H9 (cell line): Measurements from ENCODE around the gene TRANK1. TPM values are rescaled to one million over a fixed set of nuclear protein-coding genes. Genes with fewer than 3 reads are reported as not detected.

Experiments used
- DNase-seq: peaks from one replicate; pipeline ENCODE4 v3.0.0-alpha.2; 2017
- H2AFZ ChIP-seq: one replicate; pipeline ENCODE4 v1.6.1; 2013; ENCODE audit warnings: mild to moderate bottlenecking, low read length, control low read depth, moderate library complexity
- H2AK5ac ChIP-seq: 2 replicates; pipeline ENCODE4 v1.6.1; 2013; ENCODE audit warnings: low read length, control low read depth, mixed read lengths; ENCODE audit not compliant: insufficient read length
- H2BK120ac ChIP-seq: one replicate; pipeline ENCODE4 v1.6.1; 2013; ENCODE audit warnings: low read depth, mild to moderate bottlenecking, low read length, control low read depth, inconsistent platforms; ENCODE audit not compliant: poor library complexity, severe bottlenecking
- H2BK12ac ChIP-seq: 2 replicates; pipeline ENCODE4 v1.6.1; 2013; ENCODE audit warnings: low read length, control low read depth, mixed read lengths, low read depth; ENCODE audit not compliant: insufficient read length
- H2BK15ac ChIP-seq: 2 replicates; pipeline ENCODE4 v1.6.1; 2013; ENCODE audit warnings: low read depth, low read length, control low read depth
- H2BK20ac ChIP-seq: one replicate; pipeline ENCODE4 v1.6.1; 2013; ENCODE audit warnings: low read depth, mild to moderate bottlenecking, low read length, control low read depth, inconsistent platforms; ENCODE audit not compliant: poor library complexity, severe bottlenecking
- H2BK5ac ChIP-seq: 2 replicates; pipeline ENCODE4 v1.6.1; 2013; ENCODE audit warnings: low read length, control low read depth, mixed read lengths; ENCODE audit not compliant: insufficient read length
- H3K14ac ChIP-seq: 2 replicates; pipeline ENCODE4 v1.6.1; 2013; ENCODE audit warnings: low read length, control low read depth; ENCODE audit not compliant: insufficient read depth
- H3K18ac ChIP-seq: 2 replicates; pipeline ENCODE4 v1.6.1; 2013; ENCODE audit warnings: low read depth, mild to moderate bottlenecking, mixed read lengths, low read length, control low read depth; ENCODE audit not compliant: insufficient read length
- H3K23ac ChIP-seq: 2 replicates; pipeline ENCODE4 v1.6.1; 2013; ENCODE audit warnings: low read length, control low read depth, mixed read lengths, low read depth; ENCODE audit not compliant: insufficient read length
- H3K23me2 ChIP-seq: 2 replicates; pipeline ENCODE4 v1.6.1; 2013; ENCODE audit warnings: low read depth, mild to moderate bottlenecking, mixed read lengths, low read length, control low read depth; ENCODE audit not compliant: insufficient read length, poor library complexity, severe bottlenecking
- H3K27ac ChIP-seq: 2 replicates; pipeline ENCODE4 v1.5.1; 2013; ENCODE audit warnings: low read length, control low read depth, mixed read lengths, low read depth; ENCODE audit not compliant: insufficient read length
- H3K27me3 ChIP-seq: 2 replicates; pipeline ENCODE4 v1.6.1; 2013; ENCODE audit warnings: low read length, control low read depth, inconsistent platforms; ENCODE audit not compliant: insufficient read depth
- H3K4ac ChIP-seq: 2 replicates; pipeline ENCODE4 v1.6.1; 2013; ENCODE audit warnings: low read depth, mild to moderate bottlenecking, control low read depth, inconsistent platforms, low read length, moderate library complexity
- H3K4me1 ChIP-seq: 2 replicates; pipeline ENCODE4 v1.6.1; 2013; ENCODE audit warnings: low read length, control low read depth, inconsistent platforms; ENCODE audit not compliant: insufficient read depth
- H3K4me2 ChIP-seq: 2 replicates; pipeline ENCODE4 v1.6.1; 2013; ENCODE audit warnings: low read length, control low read depth, mixed read lengths; ENCODE audit not compliant: insufficient read length, insufficient read depth
- H3K56ac ChIP-seq: 2 replicates; pipeline ENCODE4 v1.6.1; 2013; ENCODE audit warnings: low read depth, mild to moderate bottlenecking, mixed read lengths, low read length, control low read depth; ENCODE audit not compliant: insufficient read length
- H3K79me1 ChIP-seq: 2 replicates; pipeline ENCODE4 v1.6.1; 2013; ENCODE audit warnings: low read depth, mild to moderate bottlenecking, moderate library complexity, low read length, control low read depth, inconsistent platforms; ENCODE audit not compliant: insufficient read depth, poor library complexity, severe bottlenecking
- H3K79me2 ChIP-seq: 2 replicates; pipeline ENCODE4 v1.6.1; 2013; ENCODE audit warnings: low read length, control low read depth, inconsistent platforms; ENCODE audit not compliant: insufficient read depth
- H3K9ac ChIP-seq: 2 replicates; pipeline ENCODE4 v1.6.1; 2013; ENCODE audit warnings: low read length, control low read depth, mixed read lengths; ENCODE audit not compliant: insufficient read length; ENCODE audit errors: extremely low read depth
- H3K9me3 ChIP-seq: one replicate; pipeline ENCODE4 v1.6.1; 2013; ENCODE audit warnings: low read depth, low read length, inconsistent platforms; ENCODE audit not compliant: control insufficient read depth
- H3T11ph ChIP-seq: one replicate; pipeline ENCODE4 v1.6.1; 2013; ENCODE audit warnings: mild to moderate bottlenecking, low read length, control low read depth, inconsistent platforms
- H4K20me1 ChIP-seq: one replicate; pipeline ENCODE4 v1.6.1; 2013; ENCODE audit not compliant: control insufficient read depth, insufficient read length, insufficient read depth
- H4K5ac ChIP-seq: 2 replicates; pipeline ENCODE4 v1.6.1; 2013; ENCODE audit warnings: low read depth, mild to moderate bottlenecking, mixed read lengths, low read length, control low read depth; ENCODE audit not compliant: insufficient read length
- H4K8ac ChIP-seq: replicated peaks from 2 replicates; pipeline ENCODE4 v1.6.1; 2013; ENCODE audit warnings: low read length, control low read depth, mixed read lengths, low read depth; ENCODE audit not compliant: insufficient read length
- H4K91ac ChIP-seq: 2 replicates; pipeline ENCODE4 v1.6.1; 2013; ENCODE audit warnings: low read depth, mild to moderate bottlenecking, moderate library complexity, mixed read lengths, low read length, control low read depth; ENCODE audit not compliant: insufficient read length
- H3K27ac Mint-ChIP-seq, 3 experiments: 2 replicates in 2 of 3; 3 replicates in 1 of 3; pipeline ENCODE4 v1.8.0; 2020 to 2021; ENCODE audit warnings: mixed read lengths in 3 of 3, mild to moderate bottlenecking in 1 of 3, moderate library complexity in 1 of 3
- H3K27me3 Mint-ChIP-seq: 2 replicates; pipeline ENCODE4 v1.8.0; 2021; ENCODE audit warnings: low read depth, mild to moderate bottlenecking, moderate library complexity, mixed read lengths
- H3K36me3 Mint-ChIP-seq, 3 experiments: 2 replicates in 2 of 3; 3 replicates in 1 of 3; pipeline ENCODE4 v1.8.0; 2020 to 2021; ENCODE audit warnings: low read depth in 3 of 3, mixed read lengths in 3 of 3; ENCODE audit not compliant: insufficient read depth in 1 of 3
- H3K4me1 Mint-ChIP-seq, 2 experiments: 2 replicates each; pipeline ENCODE4 v1.8.0; 2020; ENCODE audit warnings: mixed read lengths in 2 of 2
- H3K4me3 Mint-ChIP-seq, 2 experiments: 2 replicates in 1 of 2; 3 replicates in 1 of 2; pipeline ENCODE4 v1.8.0; 2020 to 2021; ENCODE audit warnings: mild to moderate bottlenecking in 2 of 2, mixed read lengths in 2 of 2, moderate library complexity in 1 of 2
- H3K9me3 Mint-ChIP-seq, 2 experiments: 2 replicates in 1 of 2; 3 replicates in 1 of 2; pipeline ENCODE4 v1.8.0; 2020; ENCODE audit warnings: mild to moderate bottlenecking in 2 of 2, mixed read lengths in 2 of 2, moderate library complexity in 1 of 2
- CTCF ChIP-seq: fragments of 200-600 bp; sonication (generic); conservative IDR thresholded peaks from 3 replicates; pipeline ENCODE4 v1.8.0; 2021; ENCODE audit warnings: antibody characterized with exemption, mild to moderate bottlenecking
- WGBS: extraction: QIAGEN DNeasy Blood & Tissue Kit; methylation state at CpG from one replicate; pipeline ENCODE4 v1.1.7; 2013; ENCODE audit warnings: missing lambda C conversion rate, low lambda C conversion rate, mixed read lengths; ENCODE audit not compliant: insufficient read length; ENCODE audit errors: extremely low coverage; 5-methylcytosine and 5-hydroxymethylcytosine counted together
- total RNA-seq: library from RNA; stranded (reverse); gene quantifications from 2 replicates; pipeline ENCODE4 v1.2.1, GENCODE V29; 2021

TRANK1 gene
- total RNA-seq, 1 experiment from 2014 or later = 5.9 TPM

- no peak overlapping the region for H4K91ac ChIP-seq
- H3K79me1 ChIP-seq = no peaks in the 10 kb centered on the region
- H3K4me2 ChIP-seq = no peak overlapping the region
- no peaks in the 10 kb centered on the region for H3K4me1 ChIP-seq
- no peaks in the 10 kb centered on the region for H3K27me3 ChIP-seq
- H3K27ac Mint-ChIP-seq = no peak overlapping the region; a peak in 1 of 7 replicates
- DNase-seq = no peak
- H3K79me2 ChIP-seq = no peaks in the 10 kb centered on the region
- H2BK12ac ChIP-seq = no peak overlapping the region
- no peak overlapping the region for H3K18ac ChIP-seq
- no peak overlapping the region for H2BK120ac ChIP-seq
- H3K36me3 Mint-ChIP-seq = no peaks in the 10 kb centered on the region
- no peak overlapping the region for H2AK5ac ChIP-seq
- no peak overlapping the region for H3K9ac ChIP-seq
- no peak overlapping the region for H2BK20ac ChIP-seq
- no peak overlapping the region for H3K4ac ChIP-seq
- TF ChIP-seq CTCF = no peak
- no CpG with 5 or more reads among the region's 3 CpGs for WGBS
- H4K20me1 ChIP-seq = no peaks in the 10 kb centered on the region
- H4K8ac ChIP-seq = no peak overlapping the region
- H3K23ac ChIP-seq = no peak overlapping the region
- H2AFZ ChIP-seq = no peak overlapping the region
- H3K27ac ChIP-seq = no peak overlapping the region
- no peak overlapping the region for H3K56ac ChIP-seq
- no peaks in the 10 kb centered on the region for H3K27me3 Mint-ChIP-seq
- no peak overlapping the region for H3T11ph ChIP-seq
- no peaks in the 10 kb centered on the region for H3K4me1 Mint-ChIP-seq
- no peak overlapping the region for H3K14ac ChIP-seq
- no peak overlapping the region for H3K4me3 Mint-ChIP-seq
- no peak overlapping the region for H2BK5ac ChIP-seq
- no peaks in the 10 kb centered on the region for H3K9me3 ChIP-seq
- H2BK15ac ChIP-seq = no peak overlapping the region
- no peaks in the 10 kb centered on the region for H3K23me2 ChIP-seq
- no peak overlapping the region for H4K5ac ChIP-seq
- H3K9me3 Mint-ChIP-seq = no peaks in the 10 kb centered on the region
Measured at GRCh38 chr3:36875397-36875796, 69.5 kb downstream of the TRANK1 start.
